ENCODE data around the gene WIPI1.
"Not testable (repeated sequence)": the region's sequence is repeated elsewhere in the genome, so short reads cannot be mapped to it uniquely, and the experiment has no call there.

The WIPI1 gene

DNA sequence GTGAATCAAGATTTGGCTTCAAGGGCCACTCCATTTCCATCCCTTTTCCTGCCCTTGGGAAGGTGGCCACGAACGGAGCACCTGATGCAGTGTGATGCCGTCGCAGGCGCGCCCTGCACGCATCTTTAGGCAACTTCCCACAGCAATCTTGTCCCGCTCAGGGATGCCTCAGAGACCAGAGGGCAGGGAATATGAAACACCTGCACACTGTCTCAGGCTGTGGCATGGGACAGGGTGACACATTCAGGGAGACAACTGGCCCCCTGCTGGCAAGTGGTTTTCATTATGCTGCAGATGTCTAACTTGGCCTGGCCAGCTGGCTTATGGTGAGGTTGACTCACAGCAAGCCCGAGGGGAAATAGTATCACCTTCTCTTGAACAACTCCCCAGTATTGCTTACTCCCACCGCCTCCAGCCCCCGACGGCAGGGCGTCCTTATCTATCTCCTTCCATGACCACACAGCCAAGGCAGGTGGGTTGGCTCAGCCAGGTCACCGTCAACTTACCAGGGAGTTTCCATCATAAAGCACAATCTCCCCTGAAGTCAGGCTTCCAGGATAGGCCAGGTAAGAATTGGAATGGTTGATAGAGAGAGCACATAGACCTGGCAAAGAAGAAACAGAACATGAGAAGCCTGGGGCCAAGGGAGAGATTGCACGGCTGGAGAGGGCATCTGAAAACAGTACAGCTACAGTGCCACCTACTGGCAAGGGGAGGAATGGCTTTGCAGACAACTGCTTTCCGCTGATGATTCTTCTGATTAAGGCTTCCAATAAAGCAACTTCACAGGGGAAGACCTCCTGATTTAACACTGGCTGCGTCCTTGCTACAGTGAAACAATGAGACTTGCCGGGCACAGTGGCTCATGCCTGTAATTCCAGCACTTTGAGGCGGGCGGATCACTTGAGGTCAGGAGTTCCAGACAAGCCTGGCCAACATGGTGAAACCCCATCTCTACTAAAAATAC lies 21.1 kb downstream of the WIPI1 start:
- peak; percentile 89 to 90 for DNase-seq

DNA sequence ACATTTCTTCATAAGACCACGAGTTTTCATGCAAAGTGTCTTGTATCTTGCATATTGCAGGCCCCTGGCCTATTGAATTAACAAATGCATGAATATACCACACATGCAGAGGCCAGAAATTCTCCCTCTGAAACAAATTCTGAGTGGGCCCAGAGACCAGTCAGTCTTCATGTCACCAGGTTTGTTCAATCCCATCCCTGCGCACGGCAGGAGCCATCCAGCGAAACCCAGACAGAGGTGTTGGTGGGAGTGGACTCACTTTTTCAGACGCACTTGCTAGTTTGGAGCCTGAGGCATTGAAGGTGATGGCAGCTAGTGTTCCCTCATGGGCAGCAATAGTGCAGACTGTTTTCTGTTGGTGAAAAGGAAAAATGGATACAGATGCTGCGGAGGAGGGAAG lies 21.9 kb downstream of the WIPI1 start:
- DNase-seq: no peak

DNA sequence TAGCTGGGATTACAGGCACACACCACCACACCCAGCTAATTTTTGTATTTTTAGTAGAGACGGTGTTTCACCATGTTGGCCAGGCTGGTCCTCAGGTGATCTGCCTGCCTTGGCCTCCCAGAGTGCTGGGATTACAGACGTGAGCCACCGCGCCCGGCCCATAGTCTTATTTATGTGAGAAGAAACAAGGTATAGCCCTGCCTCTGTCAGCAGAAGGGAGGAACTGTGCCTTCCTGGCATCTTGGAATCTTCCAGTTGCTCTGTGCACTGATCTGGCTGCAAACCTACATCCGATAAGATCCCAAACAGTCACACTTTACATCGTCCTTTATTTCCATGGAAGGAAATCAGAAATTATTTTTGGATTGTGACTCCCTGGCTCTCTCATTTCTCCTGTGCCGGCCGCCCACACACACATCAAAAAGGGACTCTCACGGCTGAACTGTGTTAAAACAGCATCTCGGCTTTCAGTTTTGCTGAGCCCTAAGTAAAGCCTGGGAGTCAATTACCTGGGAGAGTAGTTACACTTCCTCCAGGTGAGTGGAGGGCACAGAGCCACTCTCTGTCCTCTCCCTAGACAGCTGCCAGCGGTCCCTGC lies 23.3 kb downstream of the WIPI1 start:
- DNase-seq: no peak

DNA sequence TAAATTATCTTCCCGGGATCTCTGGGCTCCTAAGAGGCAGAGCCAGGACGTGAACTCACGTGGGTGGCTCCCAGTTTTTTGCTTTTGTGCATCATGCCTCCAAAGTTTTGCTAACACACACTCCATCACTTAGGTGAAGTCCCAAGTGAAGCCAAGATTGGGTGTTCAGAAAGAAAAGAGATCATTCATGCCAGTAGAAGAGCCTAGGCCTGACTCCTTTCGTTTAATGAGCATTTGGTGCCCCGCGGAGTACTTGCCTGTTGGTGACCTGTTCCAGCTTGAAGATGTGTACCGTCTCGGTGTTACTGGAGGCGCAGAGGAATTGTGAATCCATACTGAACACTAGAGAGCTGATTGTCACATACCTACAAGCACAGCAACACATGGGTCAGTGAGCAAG lies 24.1 kb downstream of the WIPI1 start:
- DNase-seq: no peak

DNA sequence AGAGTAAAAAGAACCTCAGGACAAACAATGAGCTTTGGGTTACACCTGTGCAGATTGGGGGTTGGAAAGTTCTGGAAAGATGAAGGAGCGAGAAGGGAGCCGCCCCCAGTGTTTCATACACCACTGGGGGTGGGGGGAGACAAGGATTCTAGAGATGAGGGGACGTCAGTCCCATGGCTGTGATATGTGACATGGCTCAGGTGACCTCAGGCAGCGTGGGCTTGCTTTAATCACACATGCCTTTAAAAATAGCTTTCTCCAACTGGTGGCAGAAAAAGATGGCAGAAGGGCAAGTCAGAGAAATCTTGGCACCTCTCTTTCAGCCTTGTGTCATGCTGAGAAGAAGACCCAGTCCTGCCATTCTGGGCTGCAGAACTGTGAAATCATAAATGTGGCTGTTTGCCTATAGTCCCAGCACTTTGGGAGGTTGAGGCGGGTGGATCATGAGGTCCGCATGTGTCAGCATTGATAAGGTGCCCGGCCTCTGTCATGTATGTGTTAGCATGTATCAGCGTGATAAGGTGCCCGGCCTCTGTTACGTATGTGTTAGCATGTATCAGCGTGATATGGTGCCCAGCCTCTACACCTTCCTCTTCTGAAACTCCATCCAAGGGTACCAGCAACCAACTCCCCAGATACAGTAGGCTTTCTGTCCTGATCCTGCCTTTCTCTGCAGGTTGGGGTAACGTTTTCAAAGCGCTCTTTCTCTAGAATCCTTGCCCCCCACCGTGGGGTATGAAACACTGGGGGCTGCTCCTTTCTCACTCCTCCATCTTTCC lies 25.0 kb downstream of the WIPI1 start:
- DNase-seq: no peak

DNA sequence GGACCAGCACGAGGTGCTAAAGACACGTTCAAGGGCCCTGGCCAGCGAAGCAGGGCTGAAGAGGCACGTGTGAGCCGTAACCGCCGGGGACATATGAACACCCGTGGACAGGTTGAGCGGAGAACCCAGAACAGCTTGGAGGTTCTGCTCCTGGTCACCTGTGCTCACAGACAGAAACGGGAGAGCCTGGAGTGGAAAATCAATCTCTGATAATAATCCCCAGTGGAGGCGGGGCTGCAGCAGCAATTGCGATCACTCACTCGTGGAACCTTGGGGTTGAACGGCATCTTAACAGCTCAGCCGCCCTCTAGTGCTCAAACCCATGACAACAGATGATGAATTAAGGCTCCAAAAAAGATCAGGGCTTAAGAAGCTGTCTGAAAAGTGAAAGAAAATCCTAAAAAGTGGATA lies 25.6 kb downstream of the WIPI1 start:
- peak; percentile 32 to 50 for DNase-seq

DNA sequence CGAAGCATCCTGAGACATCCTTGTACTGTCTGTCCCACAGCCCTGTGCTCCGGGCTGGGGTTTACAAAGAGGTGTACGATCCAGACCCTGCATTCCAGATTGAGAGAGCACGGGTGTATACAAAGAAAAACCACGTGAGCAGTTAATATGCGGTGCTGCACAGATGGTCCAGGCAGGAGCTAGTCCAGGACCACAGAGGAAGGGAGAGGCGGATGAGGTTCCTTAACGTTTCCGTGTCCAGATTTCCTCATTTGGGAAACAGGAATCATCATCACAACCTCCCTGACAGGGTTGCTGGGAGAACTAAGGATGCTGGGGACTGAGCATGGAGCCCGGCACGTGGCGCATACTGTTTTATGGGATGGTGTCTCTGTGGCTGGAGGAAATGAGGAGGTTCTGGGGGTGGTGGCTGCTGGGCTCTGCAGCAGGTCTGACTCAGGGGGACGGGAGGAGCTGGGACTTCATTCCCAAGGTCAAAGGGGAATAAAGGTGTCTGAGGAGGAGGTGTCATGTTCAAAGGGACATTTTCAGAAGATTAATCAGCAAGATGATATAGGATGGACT lies 26.2 kb downstream of the WIPI1 start:
- DNase-seq: no peak

DNA sequence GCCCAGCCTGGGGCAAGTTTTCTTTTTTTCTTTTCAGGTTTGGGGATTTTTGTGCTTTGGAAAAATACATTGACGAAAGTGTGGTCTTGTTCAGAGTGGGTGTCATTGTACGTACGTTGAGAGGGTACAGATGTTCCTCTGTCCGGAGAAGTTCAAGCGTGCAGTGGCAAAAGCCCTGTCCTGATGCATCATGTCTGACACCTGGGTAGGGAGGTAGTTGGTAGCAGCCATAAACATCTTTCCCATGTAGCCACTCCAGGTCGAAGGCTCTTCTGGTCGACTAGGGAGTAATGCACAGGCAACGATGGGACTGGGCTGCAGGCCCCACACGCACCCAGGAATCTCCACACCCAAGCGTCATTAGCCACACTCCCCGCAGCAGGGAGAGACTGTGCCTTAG lies 27.4 kb downstream of the WIPI1 start:
- DNase-seq: no peak

DNA sequence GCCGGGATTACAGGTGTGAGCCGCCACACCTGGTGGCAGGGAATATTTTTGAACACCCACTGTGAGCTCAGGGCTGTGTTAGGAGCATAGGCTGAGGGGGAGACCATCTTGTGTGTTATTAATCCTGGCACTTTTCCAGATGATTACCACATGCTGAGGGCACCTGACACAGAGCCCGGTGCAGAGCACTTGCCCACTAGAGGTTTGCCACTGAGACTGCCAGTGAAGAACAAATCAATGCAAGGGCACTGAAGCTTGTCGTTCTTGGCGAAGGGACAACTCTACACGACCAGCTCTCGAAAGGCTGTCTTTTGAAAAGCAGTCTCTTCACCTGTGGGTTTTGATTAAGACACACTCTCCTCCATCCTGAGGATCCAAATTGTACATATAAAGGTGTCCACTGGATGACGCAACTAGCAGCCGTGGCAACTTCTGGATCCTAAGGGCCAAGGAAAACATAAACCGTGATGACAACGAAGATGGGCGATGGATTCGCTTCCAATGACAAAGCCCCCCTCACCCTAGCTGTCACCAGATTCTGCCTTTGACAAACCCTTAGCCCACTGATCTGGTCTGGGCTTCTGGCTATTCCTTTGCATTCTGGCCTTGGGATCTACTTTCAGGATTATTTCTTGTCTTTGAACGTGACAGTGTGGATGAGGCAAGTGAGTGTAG lies 28.7 kb downstream of the WIPI1 start:
- DNase-seq: no peak

DNA sequence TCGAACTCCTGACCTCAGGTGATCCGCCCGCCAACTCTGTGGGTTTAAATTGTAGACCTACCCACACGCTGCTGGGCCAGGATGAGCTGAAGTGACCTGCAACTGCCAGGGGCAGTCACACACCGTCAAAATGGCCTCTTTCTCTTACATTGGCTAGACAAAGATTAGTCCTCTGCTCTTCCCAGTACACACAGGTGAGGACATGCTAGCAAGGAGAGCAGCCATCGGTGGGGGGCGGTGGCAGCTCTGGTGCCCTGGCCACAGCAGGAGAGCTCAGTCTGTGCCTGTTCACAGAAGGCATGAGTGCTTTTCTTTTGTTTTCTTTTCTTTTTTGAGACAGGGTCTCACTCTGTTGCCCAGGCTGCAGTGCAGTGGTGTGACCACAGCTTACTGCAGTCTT lies 29.7 kb downstream of the WIPI1 start:
- no peak for DNase-seq

DNA sequence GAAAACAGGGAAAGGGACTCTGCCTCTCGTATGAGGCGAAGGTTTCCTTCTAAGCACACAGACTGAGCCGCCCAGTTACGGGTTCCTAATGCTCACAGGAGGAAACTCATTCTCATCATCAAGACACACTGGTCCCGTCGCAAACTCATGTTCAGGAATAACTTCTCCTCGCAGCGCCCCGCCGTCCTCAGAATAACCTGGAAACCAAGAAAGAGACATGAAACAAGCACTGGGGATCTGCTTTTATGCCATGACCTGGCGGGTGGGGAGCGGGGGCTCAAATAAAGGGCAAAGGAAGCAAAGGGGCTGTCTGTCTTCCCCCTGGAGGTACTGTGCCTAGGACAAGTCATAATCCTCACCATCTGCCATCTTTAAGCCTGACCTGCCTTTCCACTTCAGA lies 31.3 kb downstream of the WIPI1 start:
- no peak for DNase-seq

DNA sequence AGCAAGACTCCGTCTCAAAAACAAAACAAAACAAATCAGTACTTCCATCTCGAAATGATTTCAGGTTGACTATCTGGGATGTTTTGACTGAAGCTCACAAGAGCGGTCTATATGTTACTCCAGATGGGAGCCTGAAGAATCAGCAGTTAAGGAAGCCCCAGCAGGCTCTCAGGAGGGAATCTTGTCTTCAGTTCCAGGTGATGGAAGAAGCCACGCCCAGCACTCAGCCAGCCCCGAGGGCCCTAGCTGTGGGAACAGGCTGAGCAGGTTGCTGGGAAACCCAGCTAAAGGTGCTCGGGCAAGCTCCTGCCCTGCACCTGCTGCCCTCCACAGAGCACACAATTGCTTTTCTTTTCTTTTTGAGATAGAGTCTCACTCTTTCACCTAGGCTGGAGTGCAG lies 32.4 kb downstream of the WIPI1 start:
- DNase-seq: no peak

DNA sequence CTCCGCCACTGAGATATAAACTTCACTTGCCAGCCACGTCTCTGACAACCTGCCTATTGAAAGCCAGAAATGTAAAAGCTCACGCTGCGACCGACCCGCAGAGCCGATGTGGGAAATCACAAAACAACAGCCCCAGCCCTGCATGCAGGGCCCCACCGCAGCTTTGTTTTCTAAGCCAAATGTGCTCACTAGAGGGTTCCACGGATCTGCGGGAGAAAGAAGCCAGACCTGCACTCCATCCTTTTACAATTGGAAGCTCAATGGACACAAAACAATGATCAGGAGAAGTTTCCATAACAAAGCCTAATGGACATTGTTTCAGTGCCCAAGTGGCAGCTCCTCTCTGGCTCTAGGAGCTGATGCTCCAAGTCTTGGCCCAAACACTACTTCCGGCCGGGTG lies 33.1 kb downstream of the WIPI1 start:
- no peak for DNase-seq

DNA sequence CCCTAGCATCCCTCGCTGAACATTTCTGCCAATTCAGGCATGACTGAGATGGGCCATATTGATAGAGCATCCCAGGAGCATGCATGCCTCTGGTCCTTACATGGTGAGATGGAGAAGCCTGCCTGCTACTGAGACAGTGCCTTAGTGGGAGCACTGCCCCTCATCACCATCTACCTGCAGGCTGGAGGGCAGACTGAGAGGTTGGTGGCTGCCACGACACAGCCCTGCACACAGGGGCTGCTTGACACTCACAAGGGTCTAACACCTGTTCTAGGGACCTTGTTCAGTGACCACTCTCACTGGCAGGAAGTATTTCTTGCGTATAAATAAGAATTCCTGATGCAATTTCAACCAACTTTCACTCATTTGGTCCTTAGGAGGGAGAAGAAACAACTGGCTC lies 34.0 kb downstream of the WIPI1 start:
- DNase-seq: no peak

DNA sequence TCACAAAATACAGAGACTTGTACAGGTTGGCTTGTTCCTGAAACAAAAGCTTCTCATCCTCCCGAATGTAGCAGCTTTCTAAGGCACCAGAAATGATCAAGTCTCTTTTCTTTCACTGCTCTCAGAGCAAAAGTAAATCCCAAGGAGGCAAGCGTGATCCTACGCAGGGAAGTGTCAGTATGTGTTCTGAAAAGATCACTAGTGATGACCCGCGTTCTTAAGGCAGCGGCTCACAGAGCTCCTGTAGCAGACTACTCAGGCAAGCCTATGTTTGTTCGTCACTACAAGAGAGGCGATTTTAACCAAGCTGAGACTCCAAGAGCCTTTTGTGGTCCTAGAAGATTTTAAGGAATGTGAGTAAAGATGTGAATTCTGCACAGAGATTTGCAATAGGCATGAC lies 34.5 kb downstream of the WIPI1 start:
- DNase-seq: no peak

DNA sequence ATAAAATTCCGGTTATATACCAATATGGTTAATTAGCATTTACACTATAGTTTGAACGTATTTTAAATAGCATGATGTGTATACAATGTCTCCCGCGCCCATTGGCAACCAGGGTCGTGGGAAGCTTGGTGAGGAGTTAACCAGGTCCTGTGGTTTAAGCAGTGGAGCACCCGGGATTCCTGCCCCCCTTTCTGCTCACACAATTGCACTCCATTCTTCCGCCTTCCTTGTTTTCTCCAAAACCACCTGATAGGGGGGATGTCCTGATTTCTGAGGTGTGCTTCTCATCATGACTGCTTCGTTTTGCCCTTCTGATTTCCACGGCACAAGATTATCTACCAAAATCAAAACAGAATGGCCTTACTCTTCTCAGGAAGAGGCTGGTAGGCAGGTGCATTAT lies 35.8 kb downstream of the WIPI1 start:
- no peak for DNase-seq

DNA sequence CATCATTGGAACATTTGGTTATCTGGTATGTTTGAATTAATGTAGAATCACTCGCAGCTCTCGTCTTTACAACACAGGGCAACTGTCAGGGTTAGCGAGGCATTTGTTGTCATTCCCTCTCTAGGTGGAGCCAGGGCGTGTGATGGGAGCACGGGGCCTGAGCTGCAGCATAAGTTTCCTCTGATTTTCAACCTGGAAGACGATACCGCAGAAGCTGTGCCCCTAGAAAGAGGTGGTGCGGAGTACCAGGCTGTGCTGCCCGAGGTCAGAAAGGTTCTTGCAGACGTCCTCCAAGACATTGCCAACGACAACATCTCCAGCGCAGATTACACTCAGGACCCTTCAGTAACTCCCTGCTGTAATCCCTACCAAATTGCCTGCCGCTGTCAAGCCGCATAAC lies 37.2 kb downstream of the WIPI1 start:
- DNase-seq: no peak

DNA sequence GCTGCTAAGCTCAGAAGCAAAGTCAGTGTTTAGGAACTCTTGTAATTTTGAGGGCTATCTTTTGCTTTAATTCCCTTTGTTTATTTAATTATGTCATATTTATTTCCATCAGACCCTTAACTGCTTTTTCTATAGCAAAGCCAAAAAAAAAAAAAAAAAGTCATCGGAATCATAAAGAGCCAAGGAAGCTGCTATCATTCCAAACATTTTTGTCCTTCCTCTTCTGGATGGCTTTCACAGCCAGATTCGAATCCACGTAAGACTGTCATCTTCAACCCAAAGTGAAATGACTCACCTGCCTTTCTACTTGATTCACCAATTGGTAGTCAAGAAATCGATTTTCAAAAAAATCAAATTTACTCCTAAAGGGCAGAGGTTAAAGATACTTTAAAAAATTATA lies 38.4 kb downstream of the WIPI1 start:
- DNase-seq: no peak

DNA sequence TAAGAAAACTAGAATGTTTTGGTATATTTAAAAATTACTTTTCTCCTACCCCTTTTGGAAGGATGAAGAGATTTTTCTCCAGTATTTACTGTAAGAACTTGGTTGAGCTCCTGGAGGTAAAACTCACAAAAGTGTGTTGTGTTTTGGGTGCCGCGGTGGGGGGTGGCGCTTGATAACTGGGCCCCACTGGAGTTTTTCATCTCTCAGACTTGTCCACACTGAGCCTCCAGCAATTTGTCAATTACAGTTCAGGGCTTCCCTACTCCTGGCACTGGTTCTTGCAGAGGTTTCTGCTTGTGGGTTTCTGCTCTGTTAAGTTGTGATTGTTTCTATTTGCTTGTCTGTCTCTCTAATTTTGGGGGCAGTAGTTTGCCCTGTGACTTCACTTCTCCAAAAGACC lies 40.0 kb downstream of the WIPI1 start:
- DNase-seq: no peak

DNA sequence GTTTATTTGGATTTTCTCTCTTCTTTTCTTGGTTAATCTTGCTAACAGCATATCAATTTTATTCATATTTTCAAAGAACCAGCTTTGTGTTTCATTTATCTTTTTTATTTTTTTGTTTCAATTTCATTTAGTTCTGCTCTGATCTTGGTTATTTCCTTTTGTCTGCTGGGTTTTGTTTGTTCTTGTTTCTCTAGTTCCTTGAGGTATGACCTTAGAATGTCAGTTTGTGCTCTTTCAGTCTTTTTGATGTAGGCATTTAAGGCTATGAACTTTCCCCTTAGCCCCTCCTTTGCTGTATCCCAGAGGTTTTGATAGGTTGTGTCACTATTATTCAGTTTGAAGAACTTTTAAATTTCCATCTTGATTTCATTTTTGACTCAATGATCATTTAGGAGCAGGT lies 42.4 kb downstream of the WIPI1 start:
- DNase-seq: not testable (repeated sequence)

DNA sequence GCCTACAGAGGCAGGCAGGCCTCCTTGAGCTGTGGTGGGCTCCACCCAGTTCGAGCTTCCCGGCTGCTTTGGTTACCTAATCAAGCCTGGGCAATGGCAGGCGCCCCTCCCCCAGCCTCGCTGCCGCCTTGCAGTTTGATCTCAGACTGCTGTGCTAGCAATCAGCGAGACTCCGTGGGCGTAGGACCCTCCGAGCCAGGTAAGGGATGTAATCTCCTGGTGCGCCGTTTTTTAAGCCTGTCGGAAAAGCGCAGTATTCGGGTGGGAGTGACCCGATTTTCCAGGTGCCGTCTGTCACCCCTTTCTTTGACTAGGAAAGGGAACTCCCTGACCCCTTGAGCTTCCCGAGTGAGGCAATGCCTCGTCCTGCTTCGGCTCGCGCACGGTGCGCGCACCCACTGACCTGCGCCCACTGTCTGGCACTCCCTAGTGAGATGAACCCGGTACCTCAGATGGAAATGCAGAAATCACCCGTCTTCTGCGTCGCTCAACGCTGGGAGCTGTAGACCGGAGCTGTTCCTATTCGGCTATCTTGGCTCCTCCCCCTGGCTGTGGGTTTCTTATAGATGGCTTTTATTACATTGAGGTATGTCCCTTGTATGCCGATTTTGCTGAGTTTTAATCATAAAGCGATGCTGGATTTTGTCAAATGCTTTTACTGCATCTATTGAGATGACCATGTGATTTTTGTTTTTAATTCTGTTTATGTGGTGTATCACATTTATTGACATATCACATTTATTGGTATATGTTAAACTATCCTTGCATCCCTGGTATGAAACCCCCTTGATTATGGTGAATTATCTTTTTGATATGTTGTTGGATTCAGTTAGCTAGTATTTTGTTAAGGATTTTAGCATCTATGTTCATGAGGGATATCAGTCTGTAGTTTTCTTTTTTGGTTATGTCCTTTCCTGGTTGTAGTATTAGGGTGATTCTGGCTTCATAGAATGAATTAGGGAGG lies 43.4 kb downstream of the WIPI1 start:
- DNase-seq: peak; percentile 60 to 72

DNA sequence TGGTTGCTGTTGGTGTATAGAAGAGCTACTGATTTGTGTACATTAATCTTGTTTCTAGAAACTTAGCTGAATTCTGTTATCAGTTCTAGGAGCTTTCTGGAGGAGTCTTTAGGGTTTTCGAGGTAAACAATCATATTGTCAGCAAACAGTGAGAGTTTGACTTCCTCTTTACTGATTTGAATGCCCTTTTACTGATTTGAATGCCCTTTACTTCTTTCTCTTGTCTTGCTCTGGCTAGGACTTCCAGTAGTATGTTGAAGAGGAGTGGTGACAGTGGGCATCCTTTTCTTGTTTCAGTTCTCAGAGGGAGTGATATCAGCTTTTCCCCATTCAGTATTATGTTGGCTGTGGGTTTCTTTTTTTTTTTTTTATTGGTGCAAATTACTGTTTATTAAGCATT lies 49.6 kb downstream of the WIPI1 start:
- not testable (repeated sequence) for DNase-seq

Data from activated CD4-positive, alpha-beta T cell treated with anti-CD3 and anti-CD28 coated beads, Interleukin-2, amount 50 U/mL, for 48 hours (primary cell).